DND-41 (cell line): ENCODE results near the gene DTX3L.

ENCODE experiments used
- CTCF ChIP-seq: IDR thresholded peaks from 2 replicates; pipeline ENCODE4 v1.5.1; 2012; ENCODE audit warnings: borderline replicate concordance, low read length, moderate library complexity, mild to moderate bottlenecking; ENCODE audit not compliant: poor library complexity, severe bottlenecking; ENCODE audit errors: extremely low read depth
- EZH2 ChIP-seq: IDR thresholded peaks from 3 replicates; pipeline ENCODE4 v1.6.1; 2012; ENCODE audit warnings: borderline replicate concordance, low read depth, mild to moderate bottlenecking, moderate library complexity, low read length, inconsistent platforms; ENCODE audit not compliant: severe bottlenecking

GRCh38 chr3:122609798-122610559 lies 45.8 kb downstream of the DTX3L start:
- TF ChIP-seq CTCF (no peak), EZH2 (no peak)
